GM21390 (cell line): ENCODE measurements around the gene VSTM5.

Source experiments
- ATAC-seq: cut with Tn5 transposase; IDR thresholded peaks from one replicate; pipeline ENCODE4 v1.9.1; 2021; ENCODE audit not compliant: unreplicated experiment

The VSTM5 gene

DNA sequence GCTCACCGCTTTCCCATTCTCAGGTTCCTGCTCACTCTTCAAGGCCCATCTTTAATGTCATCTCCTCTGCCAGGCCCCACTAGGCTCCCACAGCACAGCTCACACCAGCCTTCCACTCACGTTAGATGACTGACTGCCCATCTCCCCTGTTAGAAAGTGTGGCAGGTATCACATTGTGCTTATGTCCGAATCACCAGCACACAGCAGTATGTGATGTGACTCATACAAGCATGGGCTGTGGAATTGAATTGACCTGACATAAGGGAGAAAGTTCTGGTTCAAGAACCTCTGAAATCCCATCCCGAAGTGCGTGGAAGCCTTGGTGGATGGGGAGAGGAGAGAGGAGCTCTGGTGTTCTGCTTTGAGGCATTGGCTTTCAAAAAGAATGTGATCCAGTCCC is 6.5 kb downstream of the VSTM5 start:
- no peak for ATAC-seq

DNA sequence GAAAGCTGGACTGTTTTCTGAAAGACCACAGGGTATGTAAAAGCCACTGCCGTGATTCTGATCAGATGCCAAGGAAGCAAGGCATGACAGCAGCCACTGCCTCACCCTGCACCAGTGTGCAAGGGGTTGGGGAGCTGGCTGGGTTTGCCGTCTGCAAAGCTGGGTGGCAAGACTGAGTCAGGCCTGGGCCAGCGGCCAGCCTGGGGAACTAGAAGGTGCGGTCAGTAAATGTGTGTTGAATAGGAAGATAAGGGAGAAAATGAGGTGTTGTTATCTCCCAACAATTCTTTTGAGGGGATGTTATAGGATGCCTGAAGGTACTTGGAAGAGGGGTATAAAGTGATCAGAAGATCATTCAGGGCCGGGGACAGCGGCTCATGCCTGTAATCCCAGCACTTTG is 8.0 kb downstream of the VSTM5 start:
- ATAC-seq, result no peak

DNA sequence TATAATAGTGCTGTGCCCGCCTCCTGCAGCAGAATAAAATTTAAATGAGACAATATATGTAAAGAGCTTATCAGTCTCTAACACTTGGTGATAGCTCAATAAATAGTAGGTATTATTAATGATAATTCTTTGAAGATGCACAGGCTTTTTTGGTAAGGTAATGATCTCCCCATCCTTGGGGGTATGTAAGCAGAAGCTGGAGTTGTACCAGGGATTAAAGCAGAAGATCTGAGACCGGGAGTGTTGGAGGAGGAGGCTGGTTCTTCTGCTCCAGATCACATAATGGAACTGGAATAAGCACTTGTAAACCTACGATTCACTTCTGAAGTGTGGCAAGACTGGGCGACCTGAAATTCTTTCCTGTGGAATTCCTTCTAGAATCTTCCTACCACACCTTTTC is 8.4 kb downstream of the VSTM5 start:
- no peak for ATAC-seq

DNA sequence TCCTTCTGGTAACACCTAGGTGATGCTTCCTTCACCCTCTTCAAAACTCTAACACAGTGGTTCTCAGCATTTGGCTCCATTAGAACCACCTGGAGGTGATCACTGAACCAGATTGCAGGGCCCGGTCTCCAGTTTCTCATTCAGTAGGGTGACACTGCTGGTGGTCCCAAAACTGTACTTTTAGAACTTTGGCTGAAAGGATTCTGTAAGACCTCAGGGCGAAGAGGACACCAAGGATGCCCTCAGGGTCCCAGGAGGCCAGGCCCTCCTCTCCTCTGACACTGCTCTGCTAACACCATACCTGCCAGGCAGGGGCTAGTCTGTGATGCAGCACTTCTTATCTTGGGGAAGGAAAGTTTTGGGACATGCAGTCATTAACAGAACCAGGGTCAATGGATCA is 9.0 kb downstream of the VSTM5 start:
- no peak for ATAC-seq

DNA sequence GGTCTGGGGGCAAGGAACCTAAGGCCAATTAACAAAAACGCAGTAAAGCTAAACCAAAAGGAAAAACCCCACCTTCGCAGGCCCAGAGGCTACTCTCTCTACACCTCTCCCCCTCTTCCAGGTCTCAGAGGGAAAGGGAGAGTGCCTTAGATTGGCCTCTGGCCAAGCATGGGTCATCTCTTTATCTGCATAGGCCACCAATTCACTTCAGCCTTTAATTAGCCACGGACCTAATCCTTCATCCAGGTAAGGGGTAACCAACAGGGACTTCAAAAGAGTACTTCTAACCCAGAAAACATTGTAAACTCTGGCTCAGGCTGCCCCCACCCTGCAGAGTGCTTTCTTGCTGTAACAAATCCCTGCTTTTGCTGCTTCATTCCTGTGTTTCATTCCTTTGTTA is 9.4 kb downstream of the VSTM5 start:
- no peak for ATAC-seq

DNA sequence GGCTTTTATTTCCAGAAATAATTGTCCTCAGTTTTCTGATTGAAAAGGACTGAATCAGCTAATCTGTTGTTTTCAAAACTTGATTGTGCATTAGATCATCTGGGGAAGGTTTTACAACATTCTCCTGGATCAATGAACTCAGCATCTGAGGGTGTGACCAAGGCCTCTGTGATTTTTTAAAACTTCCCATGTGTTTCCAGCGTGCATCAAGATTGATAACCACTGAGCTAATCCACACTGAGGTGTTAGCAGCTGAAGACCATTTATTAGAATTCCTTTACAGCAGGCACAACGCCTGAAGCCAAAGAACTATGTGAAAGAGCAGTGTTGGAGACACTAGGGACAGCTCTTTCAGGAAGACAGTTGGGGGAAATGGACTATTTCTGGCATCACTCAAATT is 10.2 kb downstream of the VSTM5 start:
- ATAC-seq, result no peak

DNA sequence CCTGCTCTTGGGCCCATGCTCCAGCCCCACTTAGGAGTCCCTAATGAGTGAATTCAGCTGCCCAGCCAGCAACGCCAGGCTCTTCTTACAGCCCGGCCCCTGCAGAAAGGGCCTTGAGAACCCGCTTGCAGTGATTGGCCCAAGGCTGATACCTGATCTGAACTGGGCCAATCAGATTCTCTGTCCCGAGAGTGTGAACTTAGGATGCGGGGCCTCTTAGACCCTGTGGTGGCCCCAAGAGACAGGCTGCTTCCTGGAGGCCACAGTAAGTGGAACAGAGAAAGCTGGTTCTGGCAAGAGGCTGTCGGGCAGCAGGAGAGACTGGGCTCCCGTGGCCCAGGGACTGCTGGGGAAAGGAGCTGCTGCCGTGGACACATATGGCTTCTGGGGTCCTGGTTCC is 11.5 kb downstream of the VSTM5 start:
- ATAC-seq, result no peak

DNA sequence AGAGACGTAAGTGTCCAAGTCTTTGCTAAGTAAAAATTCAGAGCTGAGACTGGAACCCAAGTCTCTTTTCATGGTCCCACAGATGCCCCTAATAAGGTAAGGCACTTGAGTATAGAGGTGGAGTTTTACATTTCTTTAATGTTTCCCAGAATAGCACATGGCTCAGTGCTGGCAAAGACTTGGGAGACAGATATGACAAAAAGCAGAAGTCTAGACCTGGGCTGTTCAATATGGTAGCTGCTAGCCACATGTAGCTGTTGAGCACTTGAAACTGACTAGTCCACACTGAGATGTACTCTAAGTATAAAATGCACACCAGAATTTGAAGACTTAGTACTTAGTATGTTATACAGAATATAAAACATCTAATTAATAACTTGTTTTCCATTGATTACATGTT is 17.6 kb downstream of the VSTM5 start:
- no peak for ATAC-seq

DNA sequence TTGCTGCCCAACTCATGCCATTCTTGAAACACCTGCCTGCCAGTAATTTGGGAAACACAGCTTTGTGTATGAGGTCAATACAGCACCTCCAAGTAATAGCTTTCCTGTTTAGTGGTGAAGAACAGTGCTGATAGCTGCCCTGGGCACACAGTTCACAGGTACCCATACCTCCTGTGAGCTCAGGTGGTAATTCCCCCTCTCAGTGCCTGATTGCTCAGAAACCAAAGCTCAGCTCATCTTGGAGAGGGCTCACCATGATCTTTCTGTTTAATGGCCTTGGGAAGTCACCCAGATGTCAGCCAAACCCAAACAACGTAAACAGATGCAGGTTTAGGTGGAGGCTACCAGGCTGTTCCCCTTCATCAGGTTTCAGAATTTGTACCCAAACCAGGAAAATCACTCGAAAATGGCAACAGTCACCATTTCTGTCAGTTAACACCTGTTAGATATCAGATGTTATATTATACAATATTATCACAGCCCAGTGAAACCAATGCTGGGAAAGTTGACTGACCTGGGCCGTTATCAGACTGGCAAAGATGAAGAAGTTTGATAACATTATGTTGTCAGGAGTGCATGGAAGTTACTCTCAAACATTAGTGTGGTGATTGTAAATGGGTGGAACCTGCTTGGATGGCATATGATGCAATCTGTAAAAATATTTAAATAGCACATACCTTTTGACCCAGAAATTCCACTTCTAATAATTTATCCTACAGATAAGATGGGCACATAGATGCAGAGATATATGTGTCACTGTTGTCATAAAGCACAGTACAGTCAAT is 18.9 kb downstream of the VSTM5 start:
- ATAC-seq, result no peak

DNA sequence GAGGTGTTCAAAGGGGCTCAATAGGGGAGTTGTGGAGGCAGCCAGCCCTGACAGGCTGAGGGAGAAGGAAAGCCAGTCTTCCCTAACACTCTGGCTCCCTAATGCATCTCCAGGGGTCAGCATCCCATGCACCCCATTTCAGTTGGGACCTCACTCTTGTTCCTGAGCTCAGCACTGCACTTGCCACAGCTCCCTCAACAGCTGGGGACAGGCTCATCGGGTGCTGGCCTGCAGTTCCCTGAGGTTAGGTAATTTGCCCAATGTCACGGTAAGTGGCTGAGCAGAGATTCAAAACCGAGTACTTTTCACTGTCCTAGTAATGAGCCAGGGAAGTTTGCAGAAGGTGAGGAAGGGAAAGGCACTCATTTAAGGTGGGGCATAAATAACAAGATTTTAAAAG is 20.8 kb downstream of the VSTM5 start:
- no peak for ATAC-seq

DNA sequence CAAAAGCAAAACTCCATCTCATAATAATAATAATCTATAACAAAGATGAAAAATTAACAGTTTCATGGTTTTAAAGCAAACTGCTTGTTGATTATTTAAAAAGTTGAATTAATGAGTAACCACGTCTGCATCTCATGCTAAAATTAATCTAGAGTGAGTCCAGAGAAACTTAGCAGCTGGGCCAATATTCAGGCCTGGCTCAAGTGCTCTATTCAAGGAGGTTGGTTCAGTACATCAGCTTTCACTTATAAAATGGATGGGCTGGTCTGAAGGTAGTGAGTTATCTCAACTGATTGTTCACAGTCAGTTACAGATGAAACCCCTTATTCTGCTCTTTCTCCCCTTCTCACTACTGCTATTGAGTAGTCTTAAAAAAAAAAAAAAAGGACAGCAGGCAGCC is 23.1 kb downstream of the VSTM5 start:
- ATAC-seq, result no peak

DNA sequence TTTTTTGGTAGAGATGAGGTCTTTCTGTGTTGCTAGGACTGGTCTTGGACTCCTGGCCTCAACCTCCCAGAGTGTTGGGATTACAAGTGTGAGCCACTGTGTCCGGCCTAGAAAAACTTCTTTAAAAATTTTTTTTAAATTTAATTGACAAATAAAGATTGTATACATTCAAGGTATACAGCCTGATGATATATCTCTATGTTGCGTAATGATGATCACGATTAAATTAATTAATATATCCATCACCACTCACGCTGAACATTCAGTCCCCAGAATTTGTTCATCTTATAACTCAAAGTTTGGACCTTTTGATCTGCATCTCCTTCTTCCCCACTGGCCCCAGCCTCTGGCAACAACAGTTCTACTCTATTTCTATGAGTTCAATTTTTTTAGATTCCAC is 27.2 kb downstream of the VSTM5 start:
- ATAC-seq, result no peak

DNA sequence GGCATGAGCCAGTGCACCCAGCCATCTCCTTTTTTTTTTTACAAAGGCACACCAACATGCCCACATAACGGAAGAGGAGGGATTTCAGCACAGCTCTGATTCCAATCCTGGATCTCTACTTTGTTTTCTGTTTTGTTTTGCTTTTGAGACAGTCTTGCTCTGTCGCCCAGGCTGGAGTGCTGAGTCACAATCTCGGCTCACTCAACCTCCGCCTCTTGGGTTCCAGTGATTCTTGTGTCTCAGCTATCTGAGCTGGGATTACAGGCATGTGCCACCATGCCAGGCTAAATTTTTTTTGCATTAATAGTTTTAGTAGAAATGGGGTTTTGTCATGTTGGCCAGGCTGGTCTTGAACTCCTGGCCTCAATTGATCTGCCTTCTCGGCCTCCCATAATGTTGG is 28.1 kb downstream of the VSTM5 start:
- ATAC-seq, result no peak

DNA sequence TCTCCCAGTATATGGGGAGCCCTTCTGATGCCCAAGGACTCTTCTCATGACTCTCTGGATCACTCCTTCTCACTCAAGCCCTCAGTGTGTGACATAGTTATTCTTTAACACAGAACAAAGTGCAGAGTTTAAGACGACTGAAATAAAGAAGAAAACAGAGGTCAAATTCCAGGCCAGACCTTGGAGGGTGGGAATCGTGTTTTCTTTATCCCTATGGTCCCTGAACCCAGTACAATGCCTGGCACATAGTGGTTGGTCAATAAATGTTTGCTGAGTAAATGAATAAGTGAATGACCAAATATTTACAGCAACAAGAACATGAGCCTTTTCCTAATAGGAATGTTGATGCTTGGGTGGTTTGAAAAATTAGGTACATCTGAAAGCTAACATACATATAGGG is 28.8 kb downstream of the VSTM5 start:
- no peak for ATAC-seq

DNA sequence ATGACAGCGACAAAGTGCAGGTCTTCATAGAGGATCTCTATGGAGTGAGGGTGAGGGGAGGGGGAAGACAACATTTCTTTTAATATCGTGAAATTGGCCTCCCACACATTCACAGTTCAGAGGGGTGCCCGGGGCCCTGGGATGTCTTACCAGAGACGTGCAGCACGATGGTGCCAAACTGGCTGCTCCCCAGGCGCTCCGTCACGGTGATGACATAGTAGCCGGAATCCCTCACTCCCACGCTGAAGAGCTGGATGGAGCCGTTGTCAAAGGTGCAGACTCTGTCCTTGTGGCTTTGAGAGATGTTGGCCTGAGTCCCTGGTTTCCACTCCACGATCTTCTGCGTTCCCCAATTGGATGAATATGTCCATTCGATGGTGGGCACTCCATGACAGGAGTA is 29.6 kb downstream of the VSTM5 start:
- ATAC-seq, result no peak

DNA sequence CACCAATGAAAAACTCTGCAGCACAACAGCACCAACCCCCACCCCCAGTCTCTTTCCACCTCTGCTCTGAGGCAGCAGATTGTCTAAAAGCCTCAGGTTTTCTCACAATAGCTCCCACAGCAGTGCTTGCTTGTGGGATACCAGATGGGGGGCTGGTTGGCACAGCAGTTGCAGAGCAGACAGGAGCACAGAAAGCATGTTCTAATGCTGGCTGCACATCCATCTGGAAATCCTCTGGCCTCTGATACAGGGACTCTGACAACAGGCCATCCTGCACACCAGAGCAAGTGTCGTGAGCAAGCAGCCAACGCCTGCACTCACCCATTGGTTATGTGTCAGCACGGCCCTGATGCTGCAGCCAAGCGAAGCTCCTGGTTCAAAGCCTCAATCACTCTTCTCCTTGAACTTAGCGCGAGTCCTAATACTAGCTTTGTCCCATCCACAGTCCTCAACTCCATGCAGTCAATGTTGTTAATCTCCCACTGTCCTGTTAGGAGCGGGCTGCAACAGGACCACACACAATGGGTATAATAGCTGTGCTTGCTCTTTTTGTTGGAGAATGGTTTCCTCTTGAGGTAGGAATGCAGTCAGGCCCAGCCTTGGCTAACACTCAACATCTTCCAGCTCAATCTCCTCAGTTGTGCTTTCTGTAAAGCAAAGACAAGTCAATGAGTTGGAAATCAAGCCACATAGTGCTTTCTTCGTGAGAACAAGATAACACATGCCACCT is 30.3 kb downstream of the VSTM5 start:
- ATAC-seq, result no peak

DNA sequence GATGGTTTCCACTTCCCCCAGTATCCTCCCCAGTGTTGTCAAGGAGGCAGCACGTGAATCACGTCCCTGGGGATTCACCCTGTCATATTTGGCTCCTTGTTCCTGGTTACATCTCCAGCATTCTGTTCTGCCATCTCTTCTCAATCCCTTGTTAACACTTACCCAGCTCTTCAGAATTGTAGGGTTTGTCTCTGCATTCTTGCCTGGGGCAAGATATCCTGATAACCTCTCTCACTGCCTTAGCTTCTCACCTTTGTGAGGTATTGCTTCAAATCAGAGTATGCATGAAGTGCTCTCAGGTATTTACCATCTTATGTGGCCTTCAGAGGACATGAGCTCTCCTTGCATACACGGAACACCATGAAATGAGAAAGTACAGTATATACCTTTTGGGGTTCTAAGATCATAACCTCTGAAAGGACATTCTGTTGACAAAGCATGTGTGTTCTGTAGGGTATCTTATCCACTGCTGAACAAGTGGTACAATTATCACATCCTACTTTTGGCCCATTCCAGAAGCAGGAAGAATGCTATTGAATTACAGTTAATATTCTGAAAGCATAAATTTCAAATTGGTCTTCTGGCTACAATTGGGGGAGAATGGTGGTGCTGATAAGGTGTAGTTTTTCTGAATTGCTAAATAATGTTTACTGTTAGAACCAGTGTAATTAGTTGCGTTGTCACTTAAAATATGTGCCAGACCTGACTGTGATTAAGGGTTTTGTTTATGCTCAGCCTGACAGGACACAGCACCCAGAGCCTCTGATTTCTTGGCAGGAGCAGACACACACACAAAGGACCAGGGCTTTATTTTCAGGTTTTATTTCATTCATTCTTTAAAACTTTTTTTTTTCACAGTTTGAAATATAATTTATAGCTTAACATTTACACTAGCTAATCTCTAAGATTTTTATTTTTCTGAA is 32.7 kb downstream of the VSTM5 start:
- ATAC-seq, result no peak

DNA sequence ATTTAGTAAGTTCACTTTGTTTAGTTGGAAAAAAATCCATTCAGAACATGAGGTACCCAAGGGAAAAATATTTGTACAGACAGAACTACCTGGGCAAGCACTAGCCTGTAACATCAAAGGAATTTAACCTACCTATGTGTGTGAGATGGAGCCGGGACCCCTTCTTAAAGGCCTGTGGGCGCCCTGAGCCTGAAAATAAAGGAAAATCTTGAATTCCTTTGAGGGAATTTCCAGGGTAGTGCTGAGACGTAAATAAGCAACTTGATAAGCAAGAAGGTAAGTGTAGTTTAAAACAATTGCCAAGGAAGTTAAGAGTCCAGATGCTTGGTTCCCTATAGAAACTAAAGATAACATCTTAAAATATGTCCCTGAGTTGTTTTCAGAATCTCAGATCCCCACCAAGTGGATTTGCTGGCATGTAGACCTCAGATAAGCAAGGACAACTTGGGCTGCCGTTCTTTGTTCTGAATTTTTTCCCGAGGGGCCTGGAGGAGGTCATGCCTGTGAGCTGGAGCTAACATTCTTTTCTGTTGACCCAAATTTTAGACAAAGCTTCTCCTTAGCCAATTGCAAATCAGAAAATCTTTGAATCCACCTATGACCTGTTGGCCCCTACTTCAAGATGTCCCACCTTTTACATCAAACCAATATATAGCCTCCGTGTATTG is 35.3 kb downstream of the VSTM5 start:
- no peak for ATAC-seq

DNA sequence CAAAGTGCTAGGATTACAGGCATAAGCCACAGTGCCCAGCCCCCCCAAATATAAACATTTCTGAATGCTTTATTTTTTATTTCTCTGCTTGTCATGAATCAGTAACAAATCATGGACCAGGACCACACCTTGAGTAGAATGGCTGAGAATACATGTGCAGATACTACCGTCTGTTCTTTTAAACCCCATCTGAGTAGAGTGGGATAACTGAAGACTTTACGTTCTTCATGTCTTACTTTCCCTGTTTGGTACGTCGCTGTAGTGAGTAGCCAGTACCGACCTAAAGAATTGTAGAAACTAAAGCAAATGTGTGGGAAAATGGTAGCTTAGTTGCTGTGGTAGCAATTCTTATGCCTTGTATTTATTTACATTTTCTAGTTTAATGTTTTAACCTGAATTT is 36.4 kb downstream of the VSTM5 start:
- no peak for ATAC-seq

DNA sequence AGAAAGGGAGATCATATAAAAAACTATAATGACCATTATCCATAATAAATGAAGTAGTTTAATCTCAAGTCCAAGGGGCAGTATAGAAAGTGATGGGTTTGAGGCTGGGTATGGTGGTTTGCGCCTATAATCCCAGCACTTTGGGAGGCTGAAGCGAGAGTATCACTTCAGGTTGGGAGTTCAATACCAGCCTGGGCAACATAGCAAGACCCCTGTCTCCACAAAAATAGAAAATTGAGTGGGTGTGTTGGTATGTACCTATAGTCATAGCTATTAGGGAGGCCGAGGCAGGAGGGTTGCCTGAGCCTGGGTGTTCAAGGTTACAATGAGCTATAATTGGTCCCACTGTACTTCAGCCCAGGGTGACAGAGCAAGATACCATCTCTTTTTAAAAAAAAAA is 42.4 kb downstream of the VSTM5 start:
- no peak for ATAC-seq

DNA sequence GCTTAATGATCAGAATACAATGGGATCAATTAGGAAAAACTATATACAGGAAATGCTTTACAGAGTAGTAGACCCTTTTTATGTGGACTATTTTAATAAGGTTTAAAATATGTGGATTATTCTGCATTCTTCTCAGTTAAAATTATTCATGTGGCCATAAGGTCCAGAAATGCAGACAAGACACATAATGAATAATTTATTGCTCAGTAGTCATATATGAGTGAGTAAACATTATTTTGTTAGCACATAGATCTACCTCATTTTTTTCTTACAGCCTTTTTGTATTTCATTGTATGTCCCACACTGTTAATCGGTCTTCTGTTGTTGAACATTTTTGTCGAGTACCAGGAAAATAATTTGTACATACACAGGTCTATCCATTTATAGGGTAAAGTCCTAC is 45.5 kb downstream of the VSTM5 start:
- no peak for ATAC-seq
